ENCODE results near the gene LSMEM2. TPM values are rescaled to one million over a fixed set of nuclear protein-coding genes. Genes with fewer than 3 reads are reported as not detected.
A peak's percentile ranks its signal among the peaks of the same experiment; 100 is the strongest.

Gene LSMEM2
- total RNA-seq, 1 donor: not detected

GRCh38 chr3:50245831-50246516, 32.9 kb upstream of the LSMEM2 start:
- H3K4me3 ChIP-seq (ENCODE audit: low read depth, low read length): peak overlapping the region; percentile 51
- TF ChIP-seq, protein P1, sequence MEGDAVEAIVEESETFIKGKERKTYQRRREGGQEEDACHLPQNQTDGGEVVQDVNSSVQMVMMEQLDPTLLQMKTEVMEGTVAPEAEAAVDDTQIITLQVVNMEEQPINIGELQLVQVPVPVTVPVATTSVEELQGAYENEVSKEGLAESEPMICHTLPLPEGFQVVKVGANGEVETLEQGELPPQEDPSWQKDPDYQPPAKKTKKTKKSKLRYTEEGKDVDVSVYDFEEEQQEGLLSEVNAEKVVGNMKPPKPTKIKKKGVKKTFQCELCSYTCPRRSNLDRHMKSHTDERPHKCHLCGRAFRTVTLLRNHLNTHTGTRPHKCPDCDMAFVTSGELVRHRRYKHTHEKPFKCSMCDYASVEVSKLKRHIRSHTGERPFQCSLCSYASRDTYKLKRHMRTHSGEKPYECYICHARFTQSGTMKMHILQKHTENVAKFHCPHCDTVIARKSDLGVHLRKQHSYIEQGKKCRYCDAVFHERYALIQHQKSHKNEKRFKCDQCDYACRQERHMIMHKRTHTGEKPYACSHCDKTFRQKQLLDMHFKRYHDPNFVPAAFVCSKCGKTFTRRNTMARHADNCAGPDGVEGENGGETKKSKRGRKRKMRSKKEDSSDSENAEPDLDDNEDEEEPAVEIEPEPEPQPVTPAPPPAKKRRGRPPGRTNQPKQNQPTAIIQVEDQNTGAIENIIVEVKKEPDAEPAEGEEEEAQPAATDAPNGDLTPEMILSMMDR (IDR thresholded peaks at IDR 0.05; ENCODE audit: insufficient read depth, low read length): peak; percentile 99
- DNase-seq (ENCODE audit: low read depth): peak; percentile 82

DNA sequence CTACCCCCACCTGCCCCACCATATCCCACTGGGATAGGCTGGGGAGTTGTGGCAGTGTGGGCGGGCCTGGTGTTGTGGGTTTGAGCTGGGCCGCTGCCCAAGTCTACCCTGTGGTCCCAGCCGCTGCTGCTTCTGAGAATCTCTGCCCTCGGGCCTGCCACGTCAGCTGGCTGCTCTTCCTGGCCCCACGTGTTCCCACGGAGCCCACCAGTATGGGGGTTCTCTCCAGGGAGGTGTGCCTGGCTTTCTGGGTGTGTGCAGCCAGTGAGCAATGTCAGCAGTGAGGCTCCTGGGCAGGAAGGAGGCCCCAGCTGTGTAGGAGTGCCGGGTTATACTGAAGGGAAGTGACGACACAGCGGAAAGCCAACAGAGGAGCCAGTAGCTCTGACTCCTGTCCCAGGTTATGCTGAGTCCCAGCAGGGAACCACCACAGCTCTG, 32.4 kb upstream of the LSMEM2 start:
- H3K4me3 ChIP-seq (ENCODE audit: low read depth, low read length): peak overlapping the region; percentile 10
- TF ChIP-seq, protein P1 (IDR thresholded peaks at IDR 0.05; ENCODE audit: insufficient read depth, low read length): no peak
- peak; percentile 87 for DNase-seq (ENCODE audit: low read depth)

DNA sequence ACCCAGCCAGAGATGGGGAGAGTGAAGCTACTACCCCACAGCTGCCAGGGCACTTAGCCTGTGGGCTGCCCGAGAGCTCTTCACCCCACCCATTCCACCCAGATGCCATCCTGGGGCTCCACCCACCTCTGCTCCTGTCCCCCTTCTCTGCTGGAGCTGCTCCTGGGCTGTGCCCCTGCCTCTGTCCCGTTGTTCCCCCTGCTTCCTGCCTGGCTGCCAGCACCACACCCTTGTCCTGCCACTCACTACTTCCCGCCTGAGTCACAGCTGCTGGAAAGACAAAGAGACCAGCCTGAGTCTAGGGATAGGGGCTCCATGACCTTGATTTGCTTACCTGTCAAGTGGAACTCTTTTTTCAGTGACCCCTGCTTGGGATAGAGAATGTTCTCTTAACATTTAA, 30.5 kb upstream of the LSMEM2 start:
- DNase-seq (ENCODE audit: low read depth): no peak
- TF ChIP-seq, protein P1 (IDR thresholded peaks at IDR 0.05; ENCODE audit: insufficient read depth, low read length): no peak
- no peak overlapping the region for H3K4me3 ChIP-seq (ENCODE audit: low read depth, low read length)

DNA sequence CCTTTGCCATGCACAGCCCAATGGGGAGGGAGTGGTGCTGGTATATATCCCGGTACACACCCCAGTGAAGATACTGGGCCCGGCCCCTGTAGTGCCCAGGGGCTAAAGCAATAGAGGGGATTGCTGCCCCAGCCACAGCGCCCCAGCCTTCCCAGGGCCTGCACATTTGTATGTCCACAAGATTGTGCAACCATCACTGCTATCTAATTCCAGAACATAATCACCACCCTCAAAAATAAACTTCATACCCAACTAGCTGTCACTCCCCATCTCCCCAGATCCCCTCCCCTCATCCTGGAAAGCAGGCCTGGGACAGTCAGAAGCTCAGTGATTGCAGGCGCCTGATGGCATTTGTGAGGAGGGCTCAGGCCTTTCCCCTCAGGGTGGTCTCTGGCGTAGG, 29.4 kb upstream of the LSMEM2 start:
- no peak for DNase-seq (ENCODE audit: low read depth)
- H3K4me3 ChIP-seq (ENCODE audit: low read depth, low read length): no peak overlapping the region
- TF ChIP-seq, protein P1 (IDR thresholded peaks at IDR 0.05; ENCODE audit: insufficient read depth, low read length): no peak

GRCh38 chr3:50250514-50250913, 28.4 kb upstream of the LSMEM2 start:
- no peak overlapping the region for H3K4me3 ChIP-seq (ENCODE audit: low read depth, low read length)
- TF ChIP-seq, protein P1 (IDR thresholded peaks at IDR 0.05; ENCODE audit: insufficient read depth, low read length): no peak
- DNase-seq (ENCODE audit: low read depth): no peak

DNA sequence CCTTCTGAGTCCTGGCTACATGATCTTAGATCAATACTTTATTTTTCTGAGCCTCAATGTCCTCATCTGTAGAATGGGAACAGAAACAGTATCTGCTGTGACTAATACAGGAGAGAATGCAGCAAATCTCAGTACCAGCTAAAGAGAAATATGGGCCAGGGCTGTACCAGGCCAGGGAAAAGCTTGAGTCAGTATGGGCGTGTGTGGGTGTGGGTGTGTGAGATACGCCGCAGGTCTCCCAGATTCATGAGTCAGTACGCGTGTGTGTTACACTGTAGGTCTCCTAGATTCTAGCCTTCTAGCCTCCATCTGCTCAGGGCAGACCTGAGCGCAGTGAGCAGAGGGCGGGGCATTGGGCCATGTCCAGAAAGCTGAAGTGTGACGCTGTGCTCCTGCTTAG, 27.7 kb upstream of the LSMEM2 start:
- no peak overlapping the region for H3K4me3 ChIP-seq (ENCODE audit: low read depth, low read length)
- TF ChIP-seq, protein P1 (IDR thresholded peaks at IDR 0.05; ENCODE audit: insufficient read depth, low read length): no peak
- DNase-seq (ENCODE audit: low read depth): peak; percentile 92

Measured in fibroblast of the aortic adventitia (primary cell).